Epithelial cell of esophagus (primary cell): ENCODE measurements around the gene TM9SF4.

ENCODE experiments used
- DNase-seq: peaks from one replicate; pipeline ENCODE4 v3.0.0; 2010; ENCODE audit warnings: low read depth
- H3K4me3 ChIP-seq: 2 replicates; pipeline ENCODE4 v1.5.1; 2011; ENCODE audit warnings: mild to moderate bottlenecking, low read length, control low read depth
- TF ChIP-seq, protein P1 (sequence below): IDR thresholded peaks from 2 replicates; pipeline ENCODE4 v1.5.1; 2011; ENCODE audit warnings: low read depth, mild to moderate bottlenecking, low read length, control low read depth, inconsistent platforms; ENCODE audit not compliant: insufficient read depth; ENCODE audit errors: missing control alignments

TM9SF4 gene

DNA sequence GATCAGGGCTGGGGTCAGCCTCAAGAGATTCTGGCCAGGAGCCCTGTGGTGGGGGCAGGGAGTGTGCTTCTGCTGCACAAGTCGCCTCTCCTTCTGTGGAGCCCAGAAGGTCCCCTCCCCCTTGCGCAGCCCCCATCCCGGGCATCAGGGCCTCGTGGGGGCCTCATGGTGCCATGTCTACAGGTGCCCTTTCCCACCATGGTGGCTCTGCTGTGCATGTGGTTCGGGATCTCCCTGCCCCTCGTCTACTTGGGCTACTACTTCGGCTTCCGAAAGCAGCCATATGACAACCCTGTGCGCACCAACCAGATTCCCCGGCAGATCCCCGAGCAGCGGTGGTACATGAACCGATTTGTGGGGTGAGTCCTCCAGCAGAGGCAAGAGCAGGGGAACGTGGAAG lies 48.1 kb downstream of the TM9SF4 start:
- H3K4me3 ChIP-seq = no peak overlapping the region
- TF ChIP-seq, protein P1, sequence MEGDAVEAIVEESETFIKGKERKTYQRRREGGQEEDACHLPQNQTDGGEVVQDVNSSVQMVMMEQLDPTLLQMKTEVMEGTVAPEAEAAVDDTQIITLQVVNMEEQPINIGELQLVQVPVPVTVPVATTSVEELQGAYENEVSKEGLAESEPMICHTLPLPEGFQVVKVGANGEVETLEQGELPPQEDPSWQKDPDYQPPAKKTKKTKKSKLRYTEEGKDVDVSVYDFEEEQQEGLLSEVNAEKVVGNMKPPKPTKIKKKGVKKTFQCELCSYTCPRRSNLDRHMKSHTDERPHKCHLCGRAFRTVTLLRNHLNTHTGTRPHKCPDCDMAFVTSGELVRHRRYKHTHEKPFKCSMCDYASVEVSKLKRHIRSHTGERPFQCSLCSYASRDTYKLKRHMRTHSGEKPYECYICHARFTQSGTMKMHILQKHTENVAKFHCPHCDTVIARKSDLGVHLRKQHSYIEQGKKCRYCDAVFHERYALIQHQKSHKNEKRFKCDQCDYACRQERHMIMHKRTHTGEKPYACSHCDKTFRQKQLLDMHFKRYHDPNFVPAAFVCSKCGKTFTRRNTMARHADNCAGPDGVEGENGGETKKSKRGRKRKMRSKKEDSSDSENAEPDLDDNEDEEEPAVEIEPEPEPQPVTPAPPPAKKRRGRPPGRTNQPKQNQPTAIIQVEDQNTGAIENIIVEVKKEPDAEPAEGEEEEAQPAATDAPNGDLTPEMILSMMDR = no peak
- DNase-seq = no peak

DNA sequence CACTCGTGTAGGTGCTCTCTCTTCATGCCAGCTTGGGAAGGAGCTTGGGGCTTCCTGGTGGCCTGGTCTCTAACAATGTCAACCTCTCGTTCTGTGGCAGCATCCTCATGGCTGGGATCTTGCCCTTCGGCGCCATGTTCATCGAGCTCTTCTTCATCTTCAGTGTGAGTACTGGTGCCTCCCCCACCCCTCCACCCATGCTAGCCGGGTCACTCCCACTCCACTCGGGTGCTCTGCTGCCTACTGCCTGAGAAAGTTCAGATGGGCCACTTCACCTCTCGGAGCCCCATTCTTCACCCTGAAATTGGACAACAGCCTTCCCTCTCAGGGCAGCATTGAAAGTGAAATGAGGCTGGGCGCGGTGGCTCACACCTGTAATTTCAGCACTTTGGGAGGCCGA lies 48.8 kb downstream of the TM9SF4 start:
- TF ChIP-seq, protein P1 = no peak
- no peak for DNase-seq
- no peak overlapping the region for H3K4me3 ChIP-seq

- no peak for DNase-seq
- TF ChIP-seq, protein P1 = no peak
- no peak overlapping the region for H3K4me3 ChIP-seq
Measured at GRCh38 chr20:32158943-32159660, 49.6 kb downstream of the TM9SF4 start.

DNA sequence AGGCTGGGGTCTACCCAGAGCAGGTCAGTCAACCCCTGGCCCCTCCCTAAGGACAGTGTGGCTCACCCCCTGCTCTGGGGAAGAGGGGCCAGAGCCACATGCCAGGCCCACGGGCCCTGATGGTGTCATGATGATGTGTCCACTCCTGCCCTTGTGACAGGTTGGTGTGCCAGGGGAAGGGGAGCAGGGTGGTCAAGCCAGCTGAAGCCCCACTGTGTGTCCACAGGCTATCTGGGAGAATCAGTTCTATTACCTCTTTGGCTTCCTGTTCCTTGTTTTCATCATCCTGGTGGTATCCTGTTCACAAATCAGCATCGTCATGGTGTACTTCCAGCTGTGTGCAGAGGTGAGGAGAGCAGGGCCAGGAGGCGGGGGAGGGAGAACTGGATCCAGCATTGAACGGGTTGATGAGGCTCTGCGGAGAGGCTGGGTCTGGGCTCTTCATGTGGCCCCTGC lies 50.3 kb downstream of the TM9SF4 start:
- TF ChIP-seq, protein P1 = no peak
- no peak overlapping the region for H3K4me3 ChIP-seq
- no peak for DNase-seq

DNA sequence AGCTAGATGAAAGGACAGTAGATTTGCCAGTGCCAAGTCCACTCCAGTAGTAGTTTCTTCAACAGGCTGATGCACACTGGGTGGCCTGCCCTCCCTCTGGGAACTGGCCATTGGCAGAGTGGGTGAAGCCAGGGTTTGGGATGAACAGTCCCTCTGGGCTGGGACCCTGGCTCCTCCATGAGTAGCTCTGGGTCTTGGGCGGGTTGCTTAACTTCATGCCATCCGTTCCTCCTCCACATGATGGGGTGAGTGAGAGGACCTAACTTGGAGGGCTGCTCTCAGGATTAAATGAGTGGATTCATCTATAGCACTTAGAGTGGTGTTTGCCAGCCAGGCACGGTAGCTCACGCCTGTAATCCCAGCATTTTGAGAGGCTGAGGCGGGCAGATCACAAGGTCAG lies 50.8 kb downstream of the TM9SF4 start:
- TF ChIP-seq, protein P1 = no peak
- H3K4me3 ChIP-seq = no peak overlapping the region
- no peak for DNase-seq

GRCh38 chr20:32162351-32162750 lies 52.8 kb downstream of the TM9SF4 start:
- no peak for DNase-seq
- no peak overlapping the region for H3K4me3 ChIP-seq
- TF ChIP-seq, protein P1 = no peak

DNA sequence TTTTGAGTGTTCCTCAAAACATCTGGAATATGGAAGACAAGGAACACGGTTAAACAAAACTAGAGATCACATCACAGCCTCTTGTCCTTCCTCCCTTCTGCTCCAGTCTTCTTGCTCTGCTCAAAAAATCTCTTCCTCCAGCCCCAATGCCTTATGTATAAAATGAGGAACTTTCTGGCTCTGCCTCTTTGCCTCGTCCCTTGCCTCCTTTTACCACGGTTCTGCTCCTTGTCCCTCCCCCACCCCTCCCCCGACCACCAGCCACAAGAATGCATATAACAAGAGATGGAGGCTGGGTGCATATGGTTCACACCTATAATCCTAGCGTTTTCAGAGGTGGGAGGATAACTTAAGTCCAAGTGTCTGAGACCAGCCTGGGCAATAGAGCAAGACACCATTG lies 54.4 kb downstream of the TM9SF4 start:
- TF ChIP-seq, protein P1 = no peak
- no peak overlapping the region for H3K4me3 ChIP-seq
- DNase-seq = no peak
